ENCODE measurements around the gene MIS18A.

DNA sequence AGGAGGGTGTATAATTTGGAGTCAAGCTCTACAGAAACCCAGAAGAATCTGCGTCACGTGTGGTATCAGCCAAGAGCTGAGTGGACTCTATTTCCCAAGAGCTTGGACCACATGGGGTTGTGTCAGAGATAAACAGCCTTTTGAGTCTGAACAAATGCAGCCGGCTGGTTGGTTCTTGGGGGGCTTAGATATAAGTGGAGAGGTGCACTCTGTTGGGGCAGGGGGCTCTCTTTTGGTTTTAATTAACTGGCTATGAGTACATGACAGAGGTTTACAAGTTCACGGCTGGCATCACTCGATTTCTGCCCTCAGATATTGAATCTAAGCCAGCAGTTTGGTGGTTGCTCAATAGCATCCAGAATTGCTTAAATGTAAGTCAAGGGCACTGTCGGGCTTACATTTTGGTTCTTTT is 19.3 kb upstream of the MIS18A start:
- no peak for TF ChIP-seq EZH2 (IDR thresholded peaks at IDR 0.05; ENCODE audit: insufficient read depth, poor library complexity, severe bottlenecking)
- TF ChIP-seq EZH2phosphoT487 (IDR thresholded peaks at IDR 0.05; ENCODE audit: insufficient read depth, low read depth) = no peak

Data from GM23248 (cell line).